Effector CD8-positive, alpha-beta T cell (primary cell): Measurements from ENCODE around the gene ASCC3.

Experiments
- DNase-seq: peaks from one replicate; lab custom pipeline; 2025; lab: John Stamatoyannopoulos, UW

The ASCC3 gene

GRCh38 chr6:100575921-100576320 lies 305.2 kb downstream of the ASCC3 start:
- no peak for DNase-seq

DNA sequence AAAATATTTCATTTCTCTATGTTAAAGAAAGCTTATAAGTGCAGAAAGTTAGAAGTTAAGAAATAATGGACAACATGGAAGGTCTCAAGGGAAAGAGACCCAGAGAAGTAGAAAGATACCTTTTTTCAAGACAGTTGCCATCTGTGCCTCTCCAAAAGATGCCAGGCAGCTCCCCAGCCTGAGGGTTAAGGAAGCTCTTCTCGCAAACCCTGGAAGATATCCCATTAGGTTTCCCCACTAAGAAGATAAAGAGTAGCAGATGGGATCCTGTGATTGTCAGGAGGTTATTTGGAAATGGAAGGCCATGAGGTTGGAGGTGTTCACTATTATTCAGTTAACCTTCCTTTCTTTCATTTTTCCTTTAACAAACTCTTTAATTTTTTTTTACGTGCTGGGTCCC lies 306.3 kb downstream of the ASCC3 start:
- no peak for DNase-seq

- no peak for DNase-seq
Observed at GRCh38 chr6:100573166-100573565, 308.0 kb downstream of the ASCC3 start.

DNA sequence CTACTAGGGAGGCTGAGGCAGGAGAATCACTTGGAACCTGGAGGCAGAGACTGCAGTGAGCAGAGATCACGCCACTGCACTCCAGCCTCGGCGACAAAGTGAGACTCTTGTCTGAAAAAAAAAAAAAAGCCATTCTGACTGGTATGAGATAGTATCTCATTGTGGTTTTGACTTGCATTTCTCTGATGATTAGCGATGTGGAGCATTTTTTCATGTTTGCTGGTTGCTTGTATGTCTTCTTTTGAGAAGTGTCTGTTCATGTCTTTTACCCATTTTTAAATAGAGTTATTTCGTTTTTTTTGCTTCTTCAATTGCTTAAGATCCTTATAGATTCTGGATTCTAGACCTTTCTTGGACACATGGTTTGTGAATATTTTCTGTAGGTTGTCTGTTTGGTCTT lies 312.9 kb downstream of the ASCC3 start:
- no peak for DNase-seq

GRCh38 chr6:100566563-100566962 lies 314.6 kb downstream of the ASCC3 start:
- DNase-seq, result no peak

DNA sequence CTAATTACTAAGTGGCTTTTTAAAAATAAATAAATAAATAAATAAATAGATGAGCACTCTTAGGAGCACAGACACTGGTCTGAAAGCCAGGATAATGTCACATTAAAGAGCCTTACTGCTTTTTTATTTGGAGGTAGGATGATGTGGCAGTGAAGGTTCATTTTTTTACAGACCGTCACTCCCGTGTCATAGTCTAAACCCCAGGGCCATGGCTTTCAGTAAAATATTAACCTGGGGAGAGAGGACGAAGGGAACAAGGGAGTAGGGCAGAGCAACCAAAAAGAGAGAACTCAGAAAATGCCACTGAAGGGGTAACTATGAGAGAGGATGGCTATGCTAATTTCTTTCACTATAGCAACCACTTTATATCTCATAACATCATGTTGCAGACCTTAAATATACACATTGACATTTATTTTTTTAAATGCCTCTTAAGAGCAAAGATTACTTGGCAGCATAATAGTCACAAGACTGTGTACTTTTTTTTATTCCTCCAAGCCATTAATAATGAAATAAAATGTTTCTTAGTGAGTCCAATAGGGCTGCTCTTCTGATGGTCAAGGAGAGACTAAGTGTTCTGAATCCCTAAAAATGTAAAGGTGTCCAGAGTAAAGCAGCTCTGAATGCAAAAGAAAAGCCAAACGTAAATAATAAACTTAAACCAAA lies 315.6 kb downstream of the ASCC3 start:
- DNase-seq, result no peak

DNA sequence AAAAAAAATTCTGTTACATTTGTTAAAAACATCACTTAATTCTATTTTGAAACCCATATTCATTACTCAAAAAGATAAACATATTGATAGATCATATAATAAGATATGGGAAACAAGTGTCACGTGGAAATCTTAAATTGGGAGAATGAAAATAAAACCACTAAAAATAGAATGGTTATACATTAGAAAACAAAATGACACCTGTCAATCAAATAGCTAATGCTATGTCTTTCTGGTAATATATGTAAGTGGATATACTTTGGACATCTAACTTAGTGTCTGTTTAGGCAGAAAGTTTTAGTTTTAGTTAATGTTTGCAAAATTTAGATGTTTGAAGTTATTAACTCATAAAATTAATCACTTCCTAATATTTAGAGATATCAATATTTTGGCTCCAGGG lies 321.3 kb downstream of the ASCC3 start:
- DNase-seq, result no peak

DNA sequence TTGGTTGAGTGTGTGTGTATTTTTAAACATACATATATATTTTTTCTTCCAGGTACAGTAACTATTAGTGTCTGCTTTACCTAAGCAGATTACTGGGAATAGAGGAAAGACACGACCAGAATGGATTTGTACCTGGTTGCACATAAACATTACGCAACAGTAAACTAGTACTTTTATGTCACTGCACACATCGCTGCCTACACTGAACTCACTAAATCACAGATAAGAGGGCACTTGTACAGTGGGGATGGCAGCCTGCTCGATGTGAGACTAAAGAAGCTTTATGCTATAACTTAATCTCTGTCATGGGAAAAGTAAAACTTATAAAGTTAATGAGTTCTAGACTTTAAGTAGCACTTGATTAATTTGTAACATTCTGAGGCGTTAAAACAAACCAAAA lies 326.9 kb downstream of the ASCC3 start:
- DNase-seq, result no peak

- no peak for DNase-seq
Observed at GRCh38 chr6:100553243-100553642, 327.9 kb downstream of the ASCC3 start.

GRCh38 chr6:100549406-100550167 lies 331.5 kb downstream of the ASCC3 start:
- DNase-seq, result no peak

- DNase-seq, result no peak
Observed at GRCh38 chr6:100538086-100538485, 343.0 kb downstream of the ASCC3 start.

GRCh38 chr6:100518588-100518987 lies 362.5 kb downstream of the ASCC3 start:
- DNase-seq, result no peak

DNA sequence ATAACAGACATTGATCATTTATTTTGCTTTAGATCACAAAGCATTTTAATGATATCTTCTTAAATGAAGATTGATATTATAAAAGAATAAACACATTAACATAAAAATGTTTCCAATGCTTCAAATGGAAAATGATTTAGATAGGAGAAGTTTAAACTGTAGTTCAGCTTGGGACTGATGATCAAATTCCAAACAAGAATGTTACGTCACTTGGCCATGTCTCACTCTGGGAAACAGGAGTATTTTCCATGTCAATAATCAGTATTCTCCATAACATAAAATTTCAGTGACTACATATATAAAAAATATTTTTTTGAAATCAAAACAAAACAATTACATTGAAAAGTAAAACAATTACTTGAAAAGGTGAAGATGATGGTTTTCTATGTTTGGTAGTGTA lies 363.5 kb downstream of the ASCC3 start:
- no peak for DNase-seq

- no peak for DNase-seq
Observed at GRCh38 chr6:100517106-100517505, 364.0 kb downstream of the ASCC3 start.

GRCh38 chr6:100514660-100515059 lies 366.5 kb downstream of the ASCC3 start:
- DNase-seq, result no peak

- no peak for DNase-seq
Observed at GRCh38 chr6:100512203-100512862, 368.8 kb downstream of the ASCC3 start.

- no peak for DNase-seq
Observed at GRCh38 chr6:100509101-100509500, 372.0 kb downstream of the ASCC3 start.

DNA sequence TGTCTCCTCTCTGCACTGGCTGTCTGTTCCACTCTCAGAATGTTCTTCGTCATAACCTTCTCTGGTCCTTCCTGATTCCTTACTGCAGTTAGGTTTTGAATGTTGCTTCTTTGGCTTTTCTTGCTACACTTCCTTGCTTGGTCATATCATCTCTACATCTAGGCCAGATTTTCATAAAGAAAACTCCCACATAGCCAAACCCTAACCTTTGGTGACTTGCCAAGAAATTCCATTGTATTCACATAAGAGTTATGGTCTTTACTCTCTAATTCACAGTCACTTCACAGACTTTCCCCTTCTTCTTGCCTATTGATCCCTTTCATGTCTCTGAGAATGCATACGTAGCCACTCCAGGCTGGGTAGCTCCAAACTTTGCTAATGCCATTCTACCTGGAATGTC lies 374.5 kb downstream of the ASCC3 start:
- no peak for DNase-seq

GRCh38 chr6:100504786-100505737 lies 376.1 kb downstream of the ASCC3 start:
- DNase-seq, result no peak

DNA sequence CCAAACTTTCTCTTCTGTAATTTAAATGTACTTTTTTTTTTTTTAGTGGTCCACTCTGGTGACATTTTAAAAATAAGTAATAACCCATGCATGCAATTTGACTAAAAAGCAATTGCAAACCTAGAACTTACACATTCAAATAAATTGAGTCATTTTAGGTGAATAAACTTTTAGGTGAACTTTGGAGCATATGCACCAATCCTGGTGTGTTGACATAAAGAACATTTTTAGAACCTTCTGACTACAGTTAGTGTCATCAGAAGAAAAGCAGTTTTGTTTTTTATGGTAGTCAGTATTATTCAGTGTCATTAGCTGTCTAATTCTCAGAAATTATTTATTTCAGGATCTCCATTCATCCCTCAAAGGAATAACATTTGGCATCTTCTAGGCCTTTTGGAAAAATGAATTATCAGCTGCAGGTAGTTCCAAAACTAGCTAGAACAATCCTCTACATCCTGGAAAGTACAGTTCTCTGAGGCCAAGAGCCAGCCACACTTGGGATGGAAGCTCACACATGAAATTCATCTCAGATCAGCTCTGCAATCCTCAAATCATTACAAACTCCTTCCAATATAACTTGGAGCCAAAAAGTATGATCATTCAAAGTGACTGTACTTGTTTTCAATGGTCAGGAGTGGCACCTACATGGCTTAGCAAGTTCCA lies 378.0 kb downstream of the ASCC3 start:
- no peak for DNase-seq

DNA sequence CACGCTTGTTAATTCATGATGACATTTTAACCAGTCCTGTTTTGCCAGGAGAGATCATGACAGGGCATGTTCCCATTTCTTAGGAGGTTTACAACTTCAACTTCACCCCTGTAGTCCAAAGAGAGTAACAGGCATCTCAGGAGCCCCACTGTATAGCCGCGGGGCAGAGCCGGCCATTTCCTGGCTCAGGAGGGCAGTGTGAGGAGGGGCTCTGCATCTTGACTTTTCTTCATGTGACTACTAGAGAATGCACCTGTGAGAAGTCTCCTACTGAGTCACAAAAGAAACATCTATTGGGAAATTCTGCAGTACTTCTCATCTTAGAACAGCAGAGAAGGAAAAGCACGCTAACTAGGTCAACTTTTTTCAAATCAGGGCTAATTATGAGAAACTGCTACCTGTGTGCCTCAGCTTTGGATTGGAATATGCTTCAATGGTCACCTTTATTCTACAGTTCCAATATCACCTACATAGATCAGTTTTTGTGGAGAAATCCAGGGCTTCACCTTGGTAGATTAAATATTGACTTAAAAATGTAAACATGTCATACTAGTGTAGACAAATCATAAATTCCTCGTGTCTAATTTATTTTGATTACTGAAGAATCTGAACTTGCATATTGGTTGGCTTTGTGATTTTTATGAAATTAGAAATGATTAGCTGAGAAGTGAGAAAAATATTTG lies 387.8 kb downstream of the ASCC3 start:
- DNase-seq, result no peak
